IPS-18a (cell line): ENCODE results near the gene PKN2.
"Not testable (repeated sequence)": the region's sequence is repeated elsewhere in the genome, so short reads cannot be mapped to it uniquely, and the experiment has no call there.

Experiments used
- H3K27ac ChIP-seq: one replicate; pipeline ENCODE4 v1.5.1; 2013; ENCODE audit warnings: low read length
- H3K27me3 ChIP-seq: one replicate; pipeline ENCODE4 v1.6.1; 2013; ENCODE audit warnings: mild to moderate bottlenecking, low read length; ENCODE audit not compliant: control insufficient read depth, insufficient read depth
- H3K36me3 ChIP-seq: one replicate; pipeline ENCODE4 v1.6.1; 2013; ENCODE audit warnings: low read depth, low read length; ENCODE audit not compliant: control insufficient read depth
- H3K4me1 ChIP-seq: one replicate; pipeline ENCODE4 v1.6.1; 2013; ENCODE audit warnings: low read depth, low read length; ENCODE audit not compliant: control insufficient read depth
- H3K4me3 ChIP-seq: one replicate; pipeline ENCODE4 v1.5.1; 2013; ENCODE audit warnings: low read length
- H3K9ac ChIP-seq: one replicate; pipeline ENCODE4 v1.6.1; 2013; ENCODE audit warnings: mild to moderate bottlenecking, low read length, moderate library complexity
- H3K9me3 ChIP-seq: one replicate; pipeline ENCODE4 v1.6.1; 2013; ENCODE audit warnings: low read depth, low read length; ENCODE audit not compliant: control insufficient read depth

The PKN2 gene

GRCh38 chr1:88684482-88685258 is 597 bp downstream of the PKN2 start:
- Histone ChIP-seq H3K4me3 (peak overlapping the region; percentile 99), H3K36me3 (peaks cover 2% of the 10 kb centered on the region), H3K9ac (peak overlapping the region; percentile 92), H3K27ac (peak overlapping the region; percentile 77), H3K4me1 (peaks cover 4% of the 10 kb centered on the region), H3K9me3 (no peaks in the 10 kb centered on the region), H3K27me3 (no peaks in the 10 kb centered on the region)

- H3K36me3 ChIP-seq, result peaks cover 2% of the 10 kb centered on the region
- H3K27me3 ChIP-seq, result no peaks in the 10 kb centered on the region
- H3K4me3 ChIP-seq, result peak overlapping the region; percentile 99
- peak overlapping the region; percentile 73 for H3K27ac ChIP-seq
- H3K4me1 ChIP-seq, result peaks cover 4% of the 10 kb centered on the region
- no peaks in the 10 kb centered on the region for H3K9me3 ChIP-seq
- H3K9ac ChIP-seq, result peak overlapping the region; percentile 92
Observed at GRCh38 chr1:88685259-88685620, 1.2 kb downstream of the PKN2 start.

GRCh38 chr1:88691540-88691939 is 7.5 kb downstream of the PKN2 start:
- Histone ChIP-seq H3K4me1 (no peaks in the 10 kb centered on the region), H3K9me3 (no peaks in the 10 kb centered on the region), H3K4me3 (no peak overlapping the region), H3K27ac (no peak overlapping the region), H3K27me3 (no peaks in the 10 kb centered on the region), H3K36me3 (peaks cover 6% of the 10 kb centered on the region), H3K9ac (no peak overlapping the region)

- Histone ChIP-seq H3K27ac (no peak overlapping the region), H3K9me3 (no peaks in the 10 kb centered on the region), H3K36me3 (peaks cover 3% of the 10 kb centered on the region), H3K4me3 (no peak overlapping the region), H3K27me3 (no peaks in the 10 kb centered on the region), H3K4me1 (peaks cover 7% of the 10 kb centered on the region), H3K9ac (no peak overlapping the region)
Observed at GRCh38 chr1:88695781-88696180, 11.7 kb downstream of the PKN2 start.

- H3K27ac ChIP-seq, result no peak overlapping the region
- peaks cover 7% of the 10 kb centered on the region for H3K4me1 ChIP-seq
- H3K9ac ChIP-seq, result no peak overlapping the region
- peaks cover 3% of the 10 kb centered on the region for H3K36me3 ChIP-seq
- no peaks in the 10 kb centered on the region for H3K27me3 ChIP-seq
- H3K4me3 ChIP-seq, result no peak overlapping the region
- no peaks in the 10 kb centered on the region for H3K9me3 ChIP-seq
Observed at GRCh38 chr1:88697503-88697902, 13.4 kb downstream of the PKN2 start.

GRCh38 chr1:88698140-88698539 is 14.1 kb downstream of the PKN2 start:
- no peak overlapping the region for H3K9ac ChIP-seq
- peaks cover 7% of the 10 kb centered on the region for H3K4me1 ChIP-seq
- H3K27ac ChIP-seq, result no peak overlapping the region
- H3K36me3 ChIP-seq, result peaks cover 3% of the 10 kb centered on the region
- no peak overlapping the region for H3K4me3 ChIP-seq
- H3K27me3 ChIP-seq, result no peaks in the 10 kb centered on the region
- H3K9me3 ChIP-seq, result no peaks in the 10 kb centered on the region

- no peaks in the 10 kb centered on the region for H3K36me3 ChIP-seq
Observed at GRCh38 chr1:88698764-88699163, 14.7 kb downstream of the PKN2 start.

GRCh38 chr1:88700425-88701013 is 16.4 kb downstream of the PKN2 start:
- H3K4me3 ChIP-seq, result no peak overlapping the region
- no peak overlapping the region for H3K27ac ChIP-seq
- no peaks in the 10 kb centered on the region for H3K9me3 ChIP-seq
- no peak overlapping the region for H3K9ac ChIP-seq
- no peaks in the 10 kb centered on the region for H3K27me3 ChIP-seq
- H3K4me1 ChIP-seq, result peaks cover 7% of the 10 kb centered on the region
- no peaks in the 10 kb centered on the region for H3K36me3 ChIP-seq

More at GRCh38 chr1:88698764-88699163, 14.7 kb downstream of the PKN2 start:
- no peak overlapping the region for H3K9ac ChIP-seq
- H3K9me3 ChIP-seq, result no peaks in the 10 kb centered on the region
- no peak overlapping the region for H3K27ac ChIP-seq
- H3K4me1 ChIP-seq, result peaks cover 7% of the 10 kb centered on the region
- no peaks in the 10 kb centered on the region for H3K27me3 ChIP-seq
- no peak overlapping the region for H3K4me3 ChIP-seq

- Histone ChIP-seq H3K36me3 (no peaks in the 10 kb centered on the region), H3K27ac (no peak overlapping the region), H3K9ac (no peak overlapping the region), H3K27me3 (no peaks in the 10 kb centered on the region), H3K4me3 (no peak overlapping the region), H3K9me3 (no peaks in the 10 kb centered on the region), H3K4me1 (peaks cover 7% of the 10 kb centered on the region)
Observed at GRCh38 chr1:88701275-88701674, 17.2 kb downstream of the PKN2 start.

- H3K36me3 ChIP-seq, H3K27me3 ChIP-seq, H3K4me1 ChIP-seq, H3K27ac ChIP-seq, H3K9ac ChIP-seq, H3K4me3 ChIP-seq, H3K9me3 ChIP-seq: not testable (repeated sequence)
Observed at GRCh38 chr1:88701793-88702192, 17.7 kb downstream of the PKN2 start.

- Histone ChIP-seq H3K4me3 (no peak overlapping the region), H3K9me3 (no peaks in the 10 kb centered on the region), H3K36me3 (no peaks in the 10 kb centered on the region), H3K27me3 (no peaks in the 10 kb centered on the region), H3K9ac (no peak overlapping the region), H3K27ac (no peak overlapping the region), H3K4me1 (no peaks in the 10 kb centered on the region)
Observed at GRCh38 chr1:88708011-88708410, 23.9 kb downstream of the PKN2 start.

- not testable (repeated sequence) for H3K4me3 ChIP-seq, H3K9me3 ChIP-seq, H3K9ac ChIP-seq, H3K4me1 ChIP-seq, H3K27me3 ChIP-seq, H3K27ac ChIP-seq, H3K36me3 ChIP-seq
Observed at GRCh38 chr1:88712907-88713306, 28.8 kb downstream of the PKN2 start.
